Measurements from ENCODE around the gene ACSL1. TPM values are rescaled to one million over a fixed set of nuclear protein-coding genes. Genes with fewer than 3 reads are reported as not detected.

ACSL1 gene
- 4.4 TPM for polyA plus RNA-seq (2013, experiment 1 of 2)
- 4.5 TPM for polyA plus RNA-seq (2013, experiment 2 of 2)

GRCh38 chr4:184825896-184826690, at the start of gene ACSL1:
ACSL1 (minus strand) TSS chr4:184825968; CDS start chr4:184803514, 22,454 bp downstream.
- H3K23ac ChIP-seq (ENCODE audit: low read length) = no peak within 1 kb of the TSS
- H3K79me1 ChIP-seq (ENCODE audit: low read length) = no peaks in the 10 kb centered on the region
- peaks cover 26% of the 10 kb centered on the region for H3K27me3 ChIP-seq (ENCODE audit: insufficient read depth, low read length, poor library complexity)
- H2BK120ac ChIP-seq (ENCODE audit: low read depth, low read length) = no peak within 1 kb of the TSS
- peak within 1 kb of the TSS; percentile 54 for H3K9ac ChIP-seq (ENCODE audit: low read length)
- no peaks in the 10 kb centered on the region for H3K4me1 ChIP-seq (ENCODE audit: control insufficient read depth, low read depth, low read length)
- no peak within 1 kb of the TSS for H3K27ac ChIP-seq (ENCODE audit: low read depth, low read length)
- H4K8ac ChIP-seq (ENCODE audit: low read depth, low read length) = no peak within 1 kb of the TSS
- H4K5ac ChIP-seq (ENCODE audit: low read length) = no peak within 1 kb of the TSS
- no peaks in the 10 kb centered on the region for H3K36me3 ChIP-seq (ENCODE audit: control insufficient read depth, insufficient read depth, low read length)
- peak; percentile 69 for DNase-seq
- H2BK15ac ChIP-seq (replicated peaks; ENCODE audit: low read depth) = no peak within 1 kb of the TSS
- H2BK5ac ChIP-seq (ENCODE audit: low read length) = no peak within 1 kb of the TSS
- no peak within 1 kb of the TSS for H3K18ac ChIP-seq (ENCODE audit: low read length)
- H3K4me3 ChIP-seq (ENCODE audit: low read length) = peak within 1 kb of the TSS; percentile 32
- peak within 1 kb of the TSS; percentile 70 for H3K56ac ChIP-seq (ENCODE audit: low read length)
- no peak within 1 kb of the TSS for H3K4ac ChIP-seq (ENCODE audit: low read depth, low read length)
- H3K4me2 ChIP-seq (ENCODE audit: low read length) = peak within 1 kb of the TSS; percentile 94
- H3K79me2 ChIP-seq (ENCODE audit: control insufficient read depth, insufficient read depth, low read length) = no peaks in the 10 kb centered on the region
- no peak within 1 kb of the TSS for H2AK5ac ChIP-seq (ENCODE audit: low read length)
- no CpG with 5 or more reads among the region's 94 CpGs for WGBS (ENCODE audit: extremely low coverage, insufficient coverage, low lambda C conversion rate)

GRCh38 chr4:184873054-184873453, 47.3 kb upstream of the ACSL1 start:
- no peak overlapping the region for H3K4ac ChIP-seq (ENCODE audit: low read depth, low read length)
- no peaks in the 10 kb centered on the region for H3K4me1 ChIP-seq (ENCODE audit: control insufficient read depth, low read depth, low read length)
- no peak overlapping the region for H2AK5ac ChIP-seq (ENCODE audit: low read length)
- H3K18ac ChIP-seq (ENCODE audit: low read length) = no peak overlapping the region
- H3K36me3 ChIP-seq (ENCODE audit: control insufficient read depth, insufficient read depth, low read length) = no peaks in the 10 kb centered on the region
- DNase-seq = no peak
- H4K8ac ChIP-seq (ENCODE audit: low read depth, low read length) = no peak overlapping the region
- H2BK5ac ChIP-seq (ENCODE audit: low read length) = no peak overlapping the region
- H2BK120ac ChIP-seq (ENCODE audit: low read depth, low read length) = no peak overlapping the region
- H3K27ac ChIP-seq (ENCODE audit: low read depth, low read length) = no peak overlapping the region
- no peaks in the 10 kb centered on the region for H3K79me2 ChIP-seq (ENCODE audit: control insufficient read depth, insufficient read depth, low read length)
- H3K27me3 ChIP-seq (ENCODE audit: insufficient read depth, low read length, poor library complexity) = no peaks in the 10 kb centered on the region
- no peak overlapping the region for H4K5ac ChIP-seq (ENCODE audit: low read length)
- H3K4me2 ChIP-seq (ENCODE audit: low read length) = no peak overlapping the region
- no peak overlapping the region for H3K9ac ChIP-seq (ENCODE audit: low read length)
- no peak overlapping the region for H2BK15ac ChIP-seq (replicated peaks; ENCODE audit: low read depth)
- no peaks in the 10 kb centered on the region for H3K79me1 ChIP-seq (ENCODE audit: low read length)
- H3K56ac ChIP-seq (ENCODE audit: low read length) = no peak overlapping the region
- WGBS (ENCODE audit: extremely low coverage, insufficient coverage, low lambda C conversion rate) = no CpG with 5 or more reads among the region's 2 CpGs
- no peak overlapping the region for H3K23ac ChIP-seq (ENCODE audit: low read length)
- no peak overlapping the region for H3K4me3 ChIP-seq (ENCODE audit: low read length)

GRCh38 chr4:184870718-184871117, 45.0 kb upstream of the ACSL1 start:
- Histone ChIP-seq H3K23ac (ENCODE audit: low read length) (no peak overlapping the region), H2AK5ac (ENCODE audit: low read length) (no peak overlapping the region), H3K79me1 (ENCODE audit: low read length) (no peaks in the 10 kb centered on the region), H4K5ac (ENCODE audit: low read length) (no peak overlapping the region), H3K79me2 (ENCODE audit: control insufficient read depth, insufficient read depth, low read length) (no peaks in the 10 kb centered on the region), H3K9ac (ENCODE audit: low read length) (no peak overlapping the region), H3K56ac (ENCODE audit: low read length) (no peak overlapping the region), H2BK120ac (ENCODE audit: low read depth, low read length) (no peak overlapping the region), H3K27me3 (ENCODE audit: insufficient read depth, low read length, poor library complexity) (no peaks in the 10 kb centered on the region), H3K18ac (ENCODE audit: low read length) (no peak overlapping the region), H3K27ac (ENCODE audit: low read depth, low read length) (no peak overlapping the region), H2BK5ac (ENCODE audit: low read length) (no peak overlapping the region), H3K4me2 (ENCODE audit: low read length) (no peak overlapping the region), H4K8ac (ENCODE audit: low read depth, low read length) (no peak overlapping the region), H3K4me3 (ENCODE audit: low read length) (no peak overlapping the region), H3K4me1 (ENCODE audit: control insufficient read depth, low read depth, low read length) (no peaks in the 10 kb centered on the region), H3K36me3 (ENCODE audit: control insufficient read depth, insufficient read depth, low read length) (no peaks in the 10 kb centered on the region), H2BK15ac (replicated peaks; ENCODE audit: low read depth) (no peak overlapping the region), H3K4ac (ENCODE audit: low read depth, low read length) (no peak overlapping the region)
- no peak for DNase-seq
- no CpG with 5 or more reads among the region's 4 CpGs for WGBS (ENCODE audit: extremely low coverage, insufficient coverage, low lambda C conversion rate)

GRCh38 chr4:184868623-184869022, 42.9 kb upstream of the ACSL1 start:
- Histone ChIP-seq H2BK120ac (ENCODE audit: low read depth, low read length) (no peak overlapping the region), H2AK5ac (ENCODE audit: low read length) (no peak overlapping the region), H3K18ac (ENCODE audit: low read length) (no peak overlapping the region), H3K4ac (ENCODE audit: low read depth, low read length) (no peak overlapping the region), H3K4me3 (ENCODE audit: low read length) (no peak overlapping the region), H3K4me2 (ENCODE audit: low read length) (no peak overlapping the region), H3K36me3 (ENCODE audit: control insufficient read depth, insufficient read depth, low read length) (no peaks in the 10 kb centered on the region), H3K9ac (ENCODE audit: low read length) (no peak overlapping the region), H3K23ac (ENCODE audit: low read length) (no peak overlapping the region), H4K5ac (ENCODE audit: low read length) (no peak overlapping the region), H2BK15ac (replicated peaks; ENCODE audit: low read depth) (no peak overlapping the region), H3K56ac (ENCODE audit: low read length) (no peak overlapping the region), H2BK5ac (ENCODE audit: low read length) (no peak overlapping the region), H4K8ac (ENCODE audit: low read depth, low read length) (no peak overlapping the region), H3K79me1 (ENCODE audit: low read length) (no peaks in the 10 kb centered on the region), H3K27me3 (ENCODE audit: insufficient read depth, low read length, poor library complexity) (no peaks in the 10 kb centered on the region), H3K4me1 (ENCODE audit: control insufficient read depth, low read depth, low read length) (no peaks in the 10 kb centered on the region), H3K79me2 (ENCODE audit: control insufficient read depth, insufficient read depth, low read length) (no peaks in the 10 kb centered on the region), H3K27ac (ENCODE audit: low read depth, low read length) (no peak overlapping the region)
- WGBS (ENCODE audit: extremely low coverage, insufficient coverage, low lambda C conversion rate) = no CpG with 5 or more reads among the region's 3 CpGs
- DNase-seq = no peak

GRCh38 chr4:184863916-184864315, 38.1 kb upstream of the ACSL1 start:
- Histone ChIP-seq H3K56ac (ENCODE audit: low read length) (no peak overlapping the region), H3K18ac (ENCODE audit: low read length) (no peak overlapping the region), H3K4me2 (ENCODE audit: low read length) (no peak overlapping the region)

More at GRCh38 chr4:184863916-184864315, 38.1 kb upstream of the ACSL1 start:
- no peak overlapping the region for H4K5ac ChIP-seq (ENCODE audit: low read length)
- H3K79me1 ChIP-seq (ENCODE audit: low read length) = no peaks in the 10 kb centered on the region
- H2BK5ac ChIP-seq (ENCODE audit: low read length) = no peak overlapping the region
- no peak overlapping the region for H3K4ac ChIP-seq (ENCODE audit: low read depth, low read length)
- no peak overlapping the region for H3K23ac ChIP-seq (ENCODE audit: low read length)
- DNase-seq = no peak
- no peaks in the 10 kb centered on the region for H3K4me1 ChIP-seq (ENCODE audit: control insufficient read depth, low read depth, low read length)
- H2BK120ac ChIP-seq (ENCODE audit: low read depth, low read length) = no peak overlapping the region
- H3K27ac ChIP-seq (ENCODE audit: low read depth, low read length) = no peak overlapping the region
- no peaks in the 10 kb centered on the region for H3K79me2 ChIP-seq (ENCODE audit: control insufficient read depth, insufficient read depth, low read length)
- no peaks in the 10 kb centered on the region for H3K27me3 ChIP-seq (ENCODE audit: insufficient read depth, low read length, poor library complexity)
- no peak overlapping the region for H4K8ac ChIP-seq (ENCODE audit: low read depth, low read length)
- no peaks in the 10 kb centered on the region for H3K36me3 ChIP-seq (ENCODE audit: control insufficient read depth, insufficient read depth, low read length)
- H3K9ac ChIP-seq (ENCODE audit: low read length) = no peak overlapping the region
- H3K4me3 ChIP-seq (ENCODE audit: low read length) = no peak overlapping the region
- no peak overlapping the region for H2BK15ac ChIP-seq (replicated peaks; ENCODE audit: low read depth)
- no peak overlapping the region for H2AK5ac ChIP-seq (ENCODE audit: low read length)
- no CpG with 5 or more reads among the region's 3 CpGs for WGBS (ENCODE audit: extremely low coverage, insufficient coverage, low lambda C conversion rate)

Measured in mesendoderm (in vitro differentiated cells).